ENCODE results near the gene DMC1. TPM values are rescaled to one million over a fixed set of nuclear protein-coding genes. Genes with fewer than 3 reads are reported as not detected.
"Not testable (repeated sequence)": the region's sequence is repeated elsewhere in the genome, so short reads cannot be mapped to it uniquely, and the experiment has no call there.

DMC1 gene
- total RNA-seq, 1 experiment from 2014 or later, result 3.8 TPM

DNA sequence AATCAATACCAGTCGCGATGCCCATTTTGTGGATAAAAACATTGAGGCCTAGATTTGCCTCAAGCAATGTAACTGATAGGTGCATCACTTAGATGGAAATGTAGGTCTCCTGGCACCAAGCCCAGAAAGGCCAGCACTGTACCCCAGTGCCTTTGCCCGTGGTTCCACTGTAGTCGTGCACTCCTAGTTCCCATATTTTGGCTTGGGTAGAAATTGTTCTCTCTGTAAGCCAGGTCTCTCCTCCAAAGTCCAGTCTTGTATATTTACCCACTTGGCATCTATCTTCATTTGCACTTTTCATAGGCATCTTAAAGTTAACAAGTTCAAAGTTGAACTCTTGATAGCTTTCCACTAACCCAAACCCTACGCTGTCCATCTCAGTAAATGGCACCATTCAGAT, 41.6 kb upstream of the DMC1 start:
- H4K20me1 ChIP-seq (ENCODE audit: insufficient read depth, low read depth, low read length), result no peaks in the 10 kb centered on the region
- H3K9me3 ChIP-seq (ENCODE audit: low read length), result no peaks in the 10 kb centered on the region
- H2AFZ ChIP-seq (ENCODE audit: low read length), result no peak overlapping the region
- no peak for DNase-seq
- no peaks in the 10 kb centered on the region for H3K9me2 ChIP-seq (replicated peaks; ENCODE audit: insufficient read depth, low read length)
- H3K27me3 ChIP-seq (ENCODE audit: low read length), result no peaks in the 10 kb centered on the region
- H3K36me3 ChIP-seq (ENCODE audit: insufficient read depth, low read length), result no peaks in the 10 kb centered on the region
- no peak overlapping the region for H3K9ac ChIP-seq (ENCODE audit: low read length)
- H3K4me3 ChIP-seq (ENCODE audit: low read length), result no peak overlapping the region
- no peak overlapping the region for H3K27ac ChIP-seq (ENCODE audit: low read length)
- peaks cover 11% of the 10 kb centered on the region for H3K4me1 ChIP-seq (ENCODE audit: low read length)
- H3K4me2 ChIP-seq (ENCODE audit: low read depth, low read length, poor library complexity, severe bottlenecking), result no peak overlapping the region
- no peaks in the 10 kb centered on the region for H3K79me2 ChIP-seq (ENCODE audit: low read length)

DNA sequence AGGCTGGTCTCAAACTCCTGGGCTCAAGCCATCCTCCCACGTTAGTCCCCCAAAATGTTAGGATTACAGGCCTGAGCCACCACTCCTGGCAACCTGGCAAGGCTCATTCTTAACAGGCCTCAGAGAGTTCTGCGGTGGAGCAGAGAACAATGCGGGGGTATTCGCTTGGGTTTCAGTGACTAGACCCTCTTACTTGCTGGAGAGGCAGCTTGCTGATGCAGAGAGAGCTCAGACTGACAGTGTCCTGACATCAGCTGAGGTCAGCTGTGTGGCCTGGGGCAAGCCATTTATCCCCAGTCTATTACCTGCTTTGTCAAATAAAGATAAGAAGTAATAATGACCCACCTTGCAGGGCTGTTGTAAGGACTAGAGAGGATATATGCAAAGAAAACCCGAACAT, 40.3 kb upstream of the DMC1 start:
- Histone ChIP-seq H3K4me2 (ENCODE audit: low read depth, low read length, poor library complexity, severe bottlenecking) (no peak overlapping the region), H3K9me2 (replicated peaks; ENCODE audit: insufficient read depth, low read length) (no peaks in the 10 kb centered on the region), H3K4me3 (ENCODE audit: low read length) (no peak overlapping the region), H3K27ac (ENCODE audit: low read length) (no peak overlapping the region), H3K36me3 (ENCODE audit: insufficient read depth, low read length) (no peaks in the 10 kb centered on the region), H3K9me3 (ENCODE audit: low read length) (no peaks in the 10 kb centered on the region), H3K4me1 (ENCODE audit: low read length) (peaks cover 12% of the 10 kb centered on the region), H3K79me2 (ENCODE audit: low read length) (no peaks in the 10 kb centered on the region), H2AFZ (ENCODE audit: low read length) (no peak overlapping the region), H3K9ac (ENCODE audit: low read length) (no peak overlapping the region), H4K20me1 (ENCODE audit: insufficient read depth, low read depth, low read length) (no peaks in the 10 kb centered on the region), H3K27me3 (ENCODE audit: low read length) (no peaks in the 10 kb centered on the region)
- no peak for DNase-seq

DNA sequence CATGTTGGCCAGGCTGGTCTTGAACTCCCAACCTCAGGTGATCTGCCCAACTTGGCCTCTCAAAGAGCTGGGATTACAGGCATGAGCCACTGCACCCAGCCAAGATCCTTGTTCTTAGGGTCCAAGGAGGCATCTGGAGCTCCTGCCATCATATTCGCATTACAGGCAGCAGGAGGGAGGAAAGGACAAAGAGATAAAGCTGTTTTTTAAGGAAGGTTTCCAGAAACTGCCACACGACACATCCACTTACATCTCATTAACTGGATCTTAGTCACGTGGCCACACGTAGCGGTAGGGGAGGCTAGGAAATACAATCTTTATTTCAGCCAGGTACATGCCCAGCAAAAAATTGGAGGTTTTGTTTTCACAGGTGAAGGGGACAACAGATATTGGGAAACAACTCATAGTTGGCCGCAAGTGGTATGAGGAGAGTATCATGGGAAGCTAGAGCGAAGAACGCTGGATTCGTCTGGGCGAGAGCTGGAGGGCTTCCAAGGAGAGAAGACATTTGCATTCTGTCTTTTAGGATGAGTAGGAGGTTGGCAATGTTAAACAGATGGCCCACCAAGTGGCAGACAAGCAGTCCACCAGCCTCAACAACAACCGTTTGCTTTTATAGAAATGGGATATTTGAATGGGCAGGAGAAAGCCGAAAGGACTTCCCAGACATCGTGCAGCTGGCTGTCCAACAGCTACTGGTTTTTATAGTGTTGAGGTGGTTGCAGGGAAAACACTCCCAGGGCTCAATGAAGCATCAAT, 39.2 kb upstream of the DMC1 start:
- Histone ChIP-seq H4K20me1 (ENCODE audit: insufficient read depth, low read depth, low read length) (no peaks in the 10 kb centered on the region), H3K4me2 (ENCODE audit: low read depth, low read length, poor library complexity, severe bottlenecking) (no peak overlapping the region), H2AFZ (ENCODE audit: low read length) (no peak overlapping the region), H3K27me3 (ENCODE audit: low read length) (no peaks in the 10 kb centered on the region), H3K4me3 (ENCODE audit: low read length) (no peak overlapping the region), H3K79me2 (ENCODE audit: low read length) (no peaks in the 10 kb centered on the region), H3K9me3 (ENCODE audit: low read length) (no peaks in the 10 kb centered on the region), H3K27ac (ENCODE audit: low read length) (no peak overlapping the region), H3K9ac (ENCODE audit: low read length) (no peak overlapping the region), H3K36me3 (ENCODE audit: insufficient read depth, low read length) (no peaks in the 10 kb centered on the region), H3K9me2 (replicated peaks; ENCODE audit: insufficient read depth, low read length) (no peaks in the 10 kb centered on the region), H3K4me1 (ENCODE audit: low read length) (peaks cover 12% of the 10 kb centered on the region)
- DNase-seq, result no peak

DNA sequence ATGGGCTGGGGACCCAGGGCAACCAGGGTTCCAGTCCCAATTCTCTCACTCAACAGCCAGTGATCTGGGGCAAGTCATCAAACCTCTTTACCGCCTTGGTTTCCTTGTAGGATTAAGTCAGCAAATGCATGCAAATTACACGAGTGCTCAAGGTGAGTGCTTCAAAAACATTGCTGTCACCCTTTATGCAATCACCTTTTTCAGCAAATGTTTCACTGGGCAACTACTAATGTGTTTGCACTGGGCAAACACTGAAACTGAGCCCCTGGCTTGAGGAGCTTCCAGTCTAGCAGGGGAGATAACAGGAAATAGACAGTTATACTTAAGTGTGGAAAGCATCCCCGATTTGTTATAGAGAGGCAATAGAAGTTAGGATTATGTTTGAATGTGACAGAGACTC, 37.7 kb upstream of the DMC1 start:
- H3K4me2 ChIP-seq (ENCODE audit: low read depth, low read length, poor library complexity, severe bottlenecking), result no peak overlapping the region

DNA sequence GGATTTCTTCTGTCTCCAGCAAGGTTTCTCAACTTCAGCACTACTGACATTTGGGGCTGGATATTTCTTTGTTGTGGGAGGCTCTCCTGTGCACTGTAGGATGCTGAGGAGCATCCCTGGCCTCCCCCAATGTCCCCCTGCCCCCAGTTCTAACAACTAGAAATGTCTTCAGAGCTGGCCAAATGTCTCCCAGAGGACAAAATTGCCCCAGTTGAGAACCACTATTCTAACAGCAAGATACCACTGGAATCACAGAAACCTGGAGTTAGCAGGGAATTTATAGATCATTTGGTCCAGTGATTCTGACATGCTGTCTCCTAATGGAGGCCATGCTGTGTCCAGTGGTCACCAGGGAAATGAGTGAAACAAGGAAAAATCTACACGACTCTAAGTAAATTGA, 32.2 kb upstream of the DMC1 start:
- Histone ChIP-seq H3K9me3 (ENCODE audit: low read length) (no peaks in the 10 kb centered on the region), H2AFZ (ENCODE audit: low read length) (no peak overlapping the region), H3K79me2 (ENCODE audit: low read length) (no peaks in the 10 kb centered on the region), H3K36me3 (ENCODE audit: insufficient read depth, low read length) (no peaks in the 10 kb centered on the region), H4K20me1 (ENCODE audit: insufficient read depth, low read depth, low read length) (no peaks in the 10 kb centered on the region), H3K9ac (ENCODE audit: low read length) (no peak overlapping the region), H3K27ac (ENCODE audit: low read length) (no peak overlapping the region), H3K4me3 (ENCODE audit: low read length) (no peak overlapping the region), H3K27me3 (ENCODE audit: low read length) (no peaks in the 10 kb centered on the region), H3K4me1 (ENCODE audit: low read length) (peaks cover 5% of the 10 kb centered on the region), H3K4me2 (ENCODE audit: low read depth, low read length, poor library complexity, severe bottlenecking) (no peak overlapping the region), H3K9me2 (replicated peaks; ENCODE audit: insufficient read depth, low read length) (no peaks in the 10 kb centered on the region)
- DNase-seq, result no peak

More for the DNA sequence above, 37.7 kb upstream of the DMC1 start:
- Histone ChIP-seq H3K9ac (ENCODE audit: low read length) (no peak overlapping the region), H4K20me1 (ENCODE audit: insufficient read depth, low read depth, low read length) (no peaks in the 10 kb centered on the region), H3K27me3 (ENCODE audit: low read length) (no peaks in the 10 kb centered on the region), H3K4me1 (ENCODE audit: low read length) (peaks cover 12% of the 10 kb centered on the region), H3K9me3 (ENCODE audit: low read length) (no peaks in the 10 kb centered on the region), H3K36me3 (ENCODE audit: insufficient read depth, low read length) (no peaks in the 10 kb centered on the region), H2AFZ (ENCODE audit: low read length) (no peak overlapping the region), H3K4me3 (ENCODE audit: low read length) (no peak overlapping the region), H3K79me2 (ENCODE audit: low read length) (no peaks in the 10 kb centered on the region), H3K9me2 (replicated peaks; ENCODE audit: insufficient read depth, low read length) (no peaks in the 10 kb centered on the region), H3K27ac (ENCODE audit: low read length) (no peak overlapping the region)
- DNase-seq, result no peak

DNA sequence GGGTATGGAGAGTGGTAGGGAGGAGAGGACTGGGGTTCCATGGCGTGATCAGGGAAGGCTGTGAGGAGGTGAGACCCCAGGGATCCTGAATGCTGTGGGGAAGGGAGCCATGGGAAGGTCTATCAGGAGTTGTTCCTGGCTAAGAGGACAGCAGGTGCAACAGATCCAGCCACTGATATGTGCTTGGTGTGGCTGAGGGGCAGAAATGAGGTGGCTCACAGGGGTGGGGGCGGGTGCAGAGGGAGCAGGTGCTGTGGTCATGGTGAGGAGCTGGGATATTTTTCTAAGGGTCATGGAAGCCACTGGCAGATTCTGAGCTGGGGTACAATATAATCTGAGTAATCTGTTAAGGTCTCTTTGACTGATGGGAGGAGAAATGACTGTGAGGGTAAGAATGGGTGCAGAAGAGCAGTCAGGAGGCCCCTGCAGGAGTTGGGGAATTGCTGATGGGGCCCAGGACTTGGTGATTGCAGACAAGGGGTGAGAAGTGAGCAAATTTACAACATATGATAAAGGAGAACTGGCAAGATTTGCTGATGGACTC, 31.3 kb upstream of the DMC1 start:
- DNase-seq, result no peak
- no peaks in the 10 kb centered on the region for H3K36me3 ChIP-seq (ENCODE audit: insufficient read depth, low read length)
- no peak overlapping the region for H2AFZ ChIP-seq (ENCODE audit: low read length)
- H3K9me3 ChIP-seq (ENCODE audit: low read length), result no peaks in the 10 kb centered on the region
- no peaks in the 10 kb centered on the region for H4K20me1 ChIP-seq (ENCODE audit: insufficient read depth, low read depth, low read length)
- H3K4me3 ChIP-seq (ENCODE audit: low read length), result no peak overlapping the region
- H3K9me2 ChIP-seq (replicated peaks; ENCODE audit: insufficient read depth, low read length), result no peaks in the 10 kb centered on the region
- H3K4me2 ChIP-seq (ENCODE audit: low read depth, low read length, poor library complexity, severe bottlenecking), result no peak overlapping the region
- no peak overlapping the region for H3K27ac ChIP-seq (ENCODE audit: low read length)
- no peak overlapping the region for H3K9ac ChIP-seq (ENCODE audit: low read length)
- no peaks in the 10 kb centered on the region for H3K79me2 ChIP-seq (ENCODE audit: low read length)
- no peaks in the 10 kb centered on the region for H3K27me3 ChIP-seq (ENCODE audit: low read length)
- H3K4me1 ChIP-seq (ENCODE audit: low read length), result no peaks in the 10 kb centered on the region

DNA sequence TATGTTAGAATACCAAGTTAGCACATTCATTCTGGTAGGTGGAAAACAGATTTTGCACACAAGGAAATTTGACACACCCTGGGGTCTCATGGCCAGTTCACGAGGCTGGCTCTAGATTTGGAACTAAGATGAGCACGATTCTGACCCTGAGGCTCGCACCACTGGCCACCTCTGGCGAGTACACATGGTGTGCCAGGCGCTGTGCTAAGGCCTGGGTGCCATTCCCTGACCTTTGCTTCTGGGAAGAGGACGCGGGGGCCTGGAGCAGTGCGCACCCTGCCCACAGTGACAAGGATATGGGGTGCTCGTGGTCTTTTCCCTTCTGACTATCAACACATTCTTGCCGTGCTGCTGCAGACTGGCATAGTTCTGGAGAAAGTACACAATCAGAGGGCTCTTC, 29.5 kb upstream of the DMC1 start:
- no peaks in the 10 kb centered on the region for H3K27me3 ChIP-seq (ENCODE audit: low read length)

DNA sequence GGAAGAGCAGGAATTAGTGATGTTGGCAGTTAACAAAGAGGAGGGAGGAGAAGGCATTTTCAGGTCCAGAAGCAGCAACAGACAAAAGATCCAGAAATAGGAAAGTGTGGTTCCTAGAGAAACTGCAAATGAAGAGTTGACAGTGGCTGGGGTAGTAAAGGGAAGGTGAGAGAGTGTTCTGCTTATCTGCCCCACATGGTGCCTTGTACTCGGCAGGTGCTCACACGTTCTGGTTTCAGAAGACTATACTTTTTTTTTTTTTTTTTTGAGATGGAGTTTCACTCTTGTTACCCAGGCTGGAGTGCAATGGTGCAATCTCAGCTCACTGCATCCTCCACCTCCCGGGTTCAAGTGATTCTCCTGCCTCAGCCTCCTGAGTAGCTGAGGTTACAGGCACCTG, 12.9 kb upstream of the DMC1 start:
- not testable (repeated sequence) for H3K9me2 ChIP-seq (replicated peaks; ENCODE audit: insufficient read depth, low read length); H4K20me1 ChIP-seq (ENCODE audit: insufficient read depth, low read depth, low read length); H2AFZ ChIP-seq (ENCODE audit: low read length); H3K9ac ChIP-seq (ENCODE audit: low read length); H3K27ac ChIP-seq (ENCODE audit: low read length); DNase-seq; H3K4me2 ChIP-seq (ENCODE audit: low read depth, low read length, poor library complexity, severe bottlenecking); H3K36me3 ChIP-seq (ENCODE audit: insufficient read depth, low read length); H3K4me1 ChIP-seq (ENCODE audit: low read length); H3K27me3 ChIP-seq (ENCODE audit: low read length); H3K9me3 ChIP-seq (ENCODE audit: low read length); H3K4me3 ChIP-seq (ENCODE audit: low read length); H3K79me2 ChIP-seq (ENCODE audit: low read length)

More for the DNA sequence above, 29.5 kb upstream of the DMC1 start:
- Histone ChIP-seq H3K27ac (ENCODE audit: low read length) (no peak overlapping the region), H3K4me1 (ENCODE audit: low read length) (no peaks in the 10 kb centered on the region), H3K79me2 (ENCODE audit: low read length) (no peaks in the 10 kb centered on the region), H3K9ac (ENCODE audit: low read length) (no peak overlapping the region), H3K9me3 (ENCODE audit: low read length) (no peaks in the 10 kb centered on the region), H3K9me2 (replicated peaks; ENCODE audit: insufficient read depth, low read length) (no peaks in the 10 kb centered on the region), H3K36me3 (ENCODE audit: insufficient read depth, low read length) (no peaks in the 10 kb centered on the region), H3K4me3 (ENCODE audit: low read length) (no peak overlapping the region), H2AFZ (ENCODE audit: low read length) (no peak overlapping the region), H3K4me2 (ENCODE audit: low read depth, low read length, poor library complexity, severe bottlenecking) (no peak overlapping the region), H4K20me1 (ENCODE audit: insufficient read depth, low read depth, low read length) (no peaks in the 10 kb centered on the region)
- no peak for DNase-seq
